GM19463 (cell line): ENCODE measurements around the gene LTBP3.
"Not testable (repeated sequence)": the region's sequence is repeated elsewhere in the genome, so short reads cannot be mapped to it uniquely, and the experiment has no call there.

Source experiments
- ATAC-seq: cut with Tn5 transposase; IDR thresholded peaks from one replicate; pipeline ENCODE4 v1.9.1; 2021; ENCODE audit warnings: mild to moderate bottlenecking, moderate library complexity; ENCODE audit not compliant: unreplicated experiment

The LTBP3 gene

DNA sequence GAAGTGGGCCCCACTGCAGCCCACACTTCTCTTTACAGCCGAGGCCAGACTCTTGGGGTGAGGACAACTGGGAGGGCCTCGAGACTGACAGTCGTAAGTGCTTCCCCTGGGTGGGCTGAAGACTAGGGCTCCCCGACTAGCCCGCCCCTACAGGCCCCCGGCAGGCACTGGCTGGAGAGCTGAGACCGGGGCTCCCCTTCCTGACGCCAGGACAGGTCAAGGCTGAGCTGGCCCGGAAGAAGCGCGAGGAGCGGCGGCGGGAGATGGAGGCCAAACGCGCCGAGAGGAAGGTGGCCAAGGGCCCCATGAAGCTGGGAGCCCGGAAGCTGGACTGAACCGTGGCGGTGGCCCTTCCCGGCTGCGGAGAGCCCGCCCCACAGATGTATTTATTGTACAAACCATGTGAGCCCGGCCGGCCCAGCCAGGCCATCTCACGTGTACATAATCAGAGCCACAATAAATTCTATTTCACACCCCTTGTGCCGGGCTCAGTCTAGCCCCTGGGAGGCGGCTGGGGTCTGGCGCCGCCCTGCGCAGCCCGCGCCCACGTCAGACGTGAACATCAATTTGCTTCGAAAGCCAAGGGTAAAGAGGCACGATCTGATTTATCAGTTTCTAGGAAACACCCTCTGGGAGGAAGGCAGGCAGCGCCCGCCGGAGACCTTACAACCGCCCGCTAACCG, 19.8 kb downstream of the LTBP3 start:
- no peak for ATAC-seq

GRCh38 chr11:65537620-65538231, 20.4 kb downstream of the LTBP3 start:
- no peak for ATAC-seq

- no peak for ATAC-seq
Observed at GRCh38 chr11:65537296-65537597, 20.9 kb downstream of the LTBP3 start.

DNA sequence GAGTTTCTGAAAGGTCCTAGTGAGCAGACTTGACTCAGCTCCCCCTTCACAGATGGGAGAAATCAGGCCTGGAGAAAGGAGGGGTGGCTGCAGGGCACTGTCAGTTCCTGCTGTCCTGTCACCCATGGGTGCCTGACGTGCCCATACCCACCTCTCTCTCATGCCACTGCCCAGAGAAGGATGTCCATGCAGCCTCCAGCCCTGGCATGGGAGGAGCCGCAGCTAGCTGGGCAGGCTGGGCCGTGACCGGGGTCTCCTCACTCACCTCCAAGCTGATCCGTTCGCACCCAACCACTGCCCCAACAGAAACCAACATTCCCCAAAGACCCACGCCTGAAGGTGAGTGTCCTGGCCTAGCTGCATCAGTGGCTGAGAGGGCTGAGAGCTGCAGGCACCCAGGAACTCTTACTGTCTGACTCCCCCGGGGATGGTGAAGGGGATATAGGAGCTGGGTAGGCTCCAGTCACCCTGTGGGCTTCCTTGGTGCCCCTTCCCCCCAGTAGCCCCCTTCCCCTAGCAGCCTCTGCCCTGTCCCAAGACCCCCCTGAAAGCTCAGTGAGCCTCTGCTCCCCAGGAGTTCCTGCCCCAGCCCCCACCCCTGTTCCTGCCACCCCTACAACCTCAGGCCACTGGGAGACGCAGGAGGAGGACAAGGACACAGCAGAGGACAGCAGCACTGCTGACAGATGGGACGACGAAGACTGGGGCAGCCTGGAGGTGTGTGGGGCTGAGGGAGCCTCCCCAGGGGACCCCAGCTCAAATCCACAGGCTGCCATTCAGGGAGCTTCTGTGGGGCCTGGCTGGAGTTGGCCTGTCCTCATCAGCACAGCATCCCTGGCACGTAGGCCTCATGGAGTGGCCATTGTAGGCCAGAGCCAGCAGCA, 21.5 kb downstream of the LTBP3 start:
- no peak for ATAC-seq

GRCh38 chr11:65535102-65535501, 23.1 kb downstream of the LTBP3 start:
- no peak for ATAC-seq

DNA sequence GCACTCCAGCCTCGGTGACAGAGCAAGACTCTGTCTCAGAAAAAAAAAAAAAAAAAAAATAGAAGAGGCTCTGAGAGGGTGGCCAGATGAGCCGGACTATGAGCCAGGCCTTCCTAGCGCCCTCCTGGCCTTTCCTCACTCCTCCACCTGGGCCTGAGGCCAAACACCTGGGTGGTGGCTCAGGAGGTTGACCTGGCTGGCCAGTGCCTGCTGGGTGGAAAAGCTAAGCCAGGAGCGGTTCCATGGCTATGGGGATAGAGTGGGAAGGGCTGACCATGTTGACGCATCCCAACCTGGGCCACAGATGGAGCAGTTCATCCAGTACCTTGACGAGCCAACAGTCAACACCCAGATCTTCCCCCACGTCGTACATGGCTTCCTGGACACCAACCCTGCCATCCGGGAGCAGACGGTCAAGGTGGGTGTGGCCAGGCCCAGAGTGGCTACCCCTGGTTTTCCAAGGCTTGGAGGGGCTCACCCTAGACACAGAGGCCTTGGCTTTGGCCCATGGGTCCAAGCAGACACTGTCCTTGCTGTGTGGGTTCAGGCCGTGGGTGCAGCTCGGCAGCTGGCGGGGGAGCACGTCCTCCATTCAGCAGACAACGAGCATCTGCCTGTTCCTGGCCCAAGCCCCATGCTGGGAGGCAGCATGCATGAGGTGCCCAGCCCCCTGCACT, 25.6 kb downstream of the LTBP3 start:
- no peak for ATAC-seq

DNA sequence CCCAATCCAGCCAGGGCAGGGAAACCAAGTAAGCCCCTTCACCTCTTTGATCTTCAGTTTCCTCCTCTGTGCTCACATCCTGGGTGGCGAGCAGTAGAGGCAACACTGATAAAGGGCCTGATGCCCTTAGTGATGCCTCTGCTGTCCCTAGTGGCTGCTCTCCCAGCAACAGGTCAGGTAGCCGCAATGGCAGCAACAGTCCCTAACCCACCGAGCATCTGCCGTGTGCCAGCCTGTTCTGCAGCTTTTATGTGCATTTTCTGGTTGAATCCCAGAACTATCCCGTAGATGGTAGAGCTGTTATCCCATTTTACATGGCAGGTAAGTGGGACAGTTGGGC, 28.0 kb downstream of the LTBP3 start:
- no peak for ATAC-seq

DNA sequence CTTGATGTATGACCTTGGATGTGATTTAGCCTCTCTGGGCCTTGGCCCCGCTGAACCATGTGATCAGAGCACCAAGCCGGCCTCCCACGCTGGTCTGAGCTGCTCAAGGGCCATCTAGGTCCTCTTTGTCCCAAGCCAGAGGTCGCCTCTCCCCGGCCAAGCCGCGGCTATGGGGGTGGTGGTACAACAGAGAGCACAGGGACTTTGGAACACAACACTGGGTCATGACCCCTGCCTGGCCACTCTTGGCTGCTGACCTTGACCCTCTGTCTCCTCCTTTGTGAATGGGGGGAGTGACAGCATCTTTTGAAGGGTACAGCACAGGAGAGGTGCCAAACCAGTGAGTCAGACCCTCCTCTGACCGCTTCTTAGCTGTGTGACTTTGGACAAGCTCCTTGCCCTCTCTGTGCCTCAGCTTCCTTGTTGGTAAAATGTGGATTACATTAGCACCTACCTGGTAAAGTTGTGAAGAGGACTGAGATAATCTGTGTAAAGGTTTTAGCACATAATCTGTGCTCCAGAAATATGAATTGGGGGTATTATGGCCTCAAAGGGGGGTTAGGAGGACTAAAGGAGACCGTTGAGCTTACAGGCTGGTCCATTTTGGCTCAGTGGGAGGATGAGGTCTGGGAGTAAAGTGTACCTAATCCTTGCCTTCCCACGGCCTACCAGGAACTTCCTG, 28.5 kb downstream of the LTBP3 start:
- no peak for ATAC-seq

DNA sequence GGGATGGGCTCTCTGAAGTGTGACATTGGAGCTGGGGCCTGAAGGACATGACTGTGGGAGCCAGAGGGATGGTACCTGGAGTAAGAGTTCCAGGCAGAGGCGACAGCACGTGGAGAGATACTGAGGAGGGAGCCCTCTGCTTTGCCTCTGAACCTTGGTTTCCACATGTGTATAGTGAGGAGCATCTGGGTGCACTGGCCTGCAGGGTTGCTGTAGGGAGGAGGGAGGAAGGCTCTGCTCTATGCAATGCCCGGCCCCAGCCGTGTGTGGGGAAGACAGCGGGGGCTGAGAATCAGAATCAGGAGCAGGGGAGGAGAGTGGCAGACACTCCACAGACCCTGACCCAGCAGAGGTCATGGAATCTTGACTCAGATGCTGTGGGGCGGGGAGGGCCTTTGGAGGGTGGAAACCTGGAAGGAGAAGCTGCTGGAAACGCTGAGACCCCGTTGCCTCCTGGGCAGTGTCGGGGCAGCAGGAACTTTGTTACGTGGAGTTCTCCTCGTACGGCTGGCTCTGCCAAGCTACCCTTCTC, 29.3 kb downstream of the LTBP3 start:
- no peak for ATAC-seq

GRCh38 chr11:65526744-65527143, 31.4 kb downstream of the LTBP3 start:
- no peak for ATAC-seq

DNA sequence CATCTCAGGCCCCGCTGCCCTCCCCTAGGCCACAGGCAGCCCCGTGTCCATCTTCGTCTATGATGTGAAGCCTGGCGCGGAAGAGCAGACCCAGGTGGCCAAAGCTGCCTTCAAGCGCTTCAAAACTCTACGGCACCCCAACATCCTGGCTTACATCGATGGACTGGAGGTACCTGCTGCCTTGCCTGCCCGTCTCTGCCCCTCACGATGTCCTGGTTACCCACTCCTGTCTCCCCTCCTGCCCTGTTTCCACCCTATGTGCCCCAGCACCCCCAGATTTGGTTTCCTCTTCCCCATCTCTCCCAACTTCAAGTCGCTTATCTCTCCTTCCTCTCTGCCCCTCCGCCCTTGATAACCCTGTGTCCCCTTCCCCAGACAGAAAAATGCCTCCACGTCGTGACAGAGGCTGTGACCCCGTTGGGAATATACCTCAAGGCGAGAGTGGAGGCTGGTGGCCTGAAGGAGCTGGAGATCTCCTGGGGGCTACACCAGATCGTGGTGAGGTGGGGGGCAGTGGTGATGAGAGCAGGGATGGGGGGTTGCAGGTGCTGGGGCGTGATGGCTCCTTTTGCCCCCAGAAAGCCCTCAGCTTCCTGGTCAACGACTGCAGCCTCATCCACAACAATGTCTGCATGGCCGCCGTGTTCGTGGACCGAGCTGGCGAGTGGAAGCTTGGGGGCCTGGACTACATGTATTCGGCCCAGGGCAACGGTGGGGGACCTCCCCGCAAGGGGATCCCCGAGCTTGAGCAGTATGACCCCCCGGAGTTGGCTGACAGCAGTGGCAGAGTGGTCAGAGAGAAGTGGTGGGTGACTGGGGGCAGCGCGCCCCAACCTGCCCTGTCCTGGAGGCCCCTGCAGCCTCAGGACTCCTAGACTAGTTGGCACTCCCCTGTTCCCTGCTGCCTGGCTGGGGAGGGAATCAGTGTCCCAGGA, 32.3 kb downstream of the LTBP3 start:
- ATAC-seq = no peak

DNA sequence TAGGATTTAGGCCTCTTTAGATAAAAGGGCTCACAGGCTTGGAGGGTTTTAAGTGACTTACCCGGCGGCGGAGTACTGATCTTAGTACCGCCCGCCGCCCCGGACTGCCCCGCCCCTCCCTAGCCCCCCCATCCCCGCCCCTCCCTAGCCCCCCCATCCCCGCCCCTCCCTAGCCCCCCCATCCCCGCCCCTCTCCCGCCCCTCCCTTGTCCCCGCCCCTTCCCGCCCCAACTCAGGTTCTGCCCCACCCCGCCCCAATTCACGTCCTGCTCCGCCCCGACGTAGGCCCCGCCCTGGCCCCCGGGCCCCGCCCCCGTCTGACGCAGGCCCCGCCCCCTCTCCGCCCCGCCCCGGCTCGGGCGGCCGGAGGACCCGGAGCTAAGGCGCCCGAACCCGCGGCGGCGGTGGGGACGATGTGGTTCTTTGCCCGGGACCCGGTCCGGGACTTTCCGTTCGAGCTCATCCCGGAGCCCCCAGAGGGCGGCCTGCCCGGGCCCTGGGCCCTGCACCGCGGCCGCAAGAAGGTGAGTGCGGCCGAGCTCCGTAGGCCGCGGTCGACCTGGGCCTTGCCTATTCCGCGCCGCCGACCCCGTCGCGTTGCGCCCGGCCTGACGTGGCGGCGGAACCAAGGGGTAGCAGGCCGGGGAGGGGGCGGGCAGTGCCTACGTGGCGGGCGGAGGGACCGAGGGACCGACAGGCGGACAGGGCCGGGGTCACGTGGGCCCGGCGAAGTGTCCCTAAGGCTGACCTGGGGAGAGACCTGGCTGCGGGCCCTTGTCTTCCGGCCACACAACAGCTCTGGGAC, 33.2 kb downstream of the LTBP3 start, which contains the start of gene SCYL1:
Gene SCYL1, plus strand, starts transcription at position 343 of the 805 bp plus-strand sequence. Its CDS starts 71 bp downstream, at position 414.
- no peak for ATAC-seq

- no peak for ATAC-seq
Observed at GRCh38 chr11:65524014-65524740, 34.0 kb downstream of the LTBP3 start.

GRCh38 chr11:65523631-65523968, 34.6 kb downstream of the LTBP3 start:
- ATAC-seq = not testable (repeated sequence)

- not testable (repeated sequence) for ATAC-seq
Observed at GRCh38 chr11:65522718-65523630, 35.2 kb downstream of the LTBP3 start.

- not testable (repeated sequence) for ATAC-seq
Observed at GRCh38 chr11:65521777-65522521, 36.2 kb downstream of the LTBP3 start.
